Stimulated activated CD8-positive, alpha-beta memory T cell treated with anti-CD3 and anti-CD28 coated beads, Interleukin-2, amount 100 ng/mL, for 48 hours (primary cell): Measurements from ENCODE around the gene WIZ.

Source experiments
- DNase-seq, 2 donors: peaks; one replicate each; pipeline ENCODE4 v3.0.0-alpha.2; 2020; ENCODE audit warnings: low read depth in 2 of 2

The WIZ gene

DNA sequence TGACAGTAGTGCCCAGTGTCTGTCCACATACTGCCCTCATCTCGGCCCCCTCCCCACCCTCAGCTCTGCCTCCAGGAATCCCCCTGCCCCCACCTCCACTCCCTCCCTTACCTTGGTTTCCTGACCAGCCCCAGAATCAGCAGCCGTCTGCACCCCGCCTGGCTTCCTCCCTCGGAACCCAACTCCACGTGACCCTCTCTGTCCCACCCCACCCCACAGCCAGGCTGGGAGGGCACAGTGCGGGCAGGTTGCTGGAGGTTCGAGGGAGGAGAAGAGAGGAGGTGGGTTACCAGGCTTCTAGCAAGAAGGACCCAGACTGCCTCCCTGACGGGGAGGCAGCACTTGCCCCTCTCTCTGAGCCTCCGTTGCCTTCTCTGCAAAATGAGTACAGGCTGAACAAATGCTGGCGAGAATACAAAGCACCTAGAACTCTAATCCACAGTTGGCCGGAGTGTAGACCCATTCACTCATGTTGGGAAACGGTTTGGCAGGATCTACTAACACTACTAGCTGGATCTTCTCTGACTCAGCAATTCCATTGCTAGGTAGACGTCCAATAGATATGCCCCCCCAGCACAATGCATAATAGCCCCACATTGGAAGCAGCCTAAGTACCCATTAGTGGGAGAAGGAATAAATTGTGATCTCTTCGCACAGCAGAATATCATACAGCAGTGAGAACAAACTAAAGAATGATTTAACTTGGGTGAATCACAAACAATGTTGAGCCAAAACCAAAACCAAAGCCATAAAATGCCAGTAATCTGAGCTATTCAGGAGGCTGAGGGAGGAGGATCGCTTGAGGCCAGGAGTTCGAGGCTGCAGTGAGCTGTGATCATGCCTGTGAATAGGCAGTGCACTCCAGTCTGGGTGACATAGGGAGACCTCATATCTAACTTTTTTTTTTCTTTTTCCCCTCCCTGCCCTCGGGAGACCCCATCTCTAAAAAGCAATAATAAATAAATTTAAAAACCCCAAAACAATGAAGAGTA lies 14.9 kb upstream of the WIZ start, which contains the start of gene RASAL3:
Gene RASAL3 (minus strand): TSS at position 151 of the 992 bp plus-strand sequence. CDS start 186 bp downstream, outside the sequence.
- peak; percentile 55 to 61 for DNase-seq

DNA sequence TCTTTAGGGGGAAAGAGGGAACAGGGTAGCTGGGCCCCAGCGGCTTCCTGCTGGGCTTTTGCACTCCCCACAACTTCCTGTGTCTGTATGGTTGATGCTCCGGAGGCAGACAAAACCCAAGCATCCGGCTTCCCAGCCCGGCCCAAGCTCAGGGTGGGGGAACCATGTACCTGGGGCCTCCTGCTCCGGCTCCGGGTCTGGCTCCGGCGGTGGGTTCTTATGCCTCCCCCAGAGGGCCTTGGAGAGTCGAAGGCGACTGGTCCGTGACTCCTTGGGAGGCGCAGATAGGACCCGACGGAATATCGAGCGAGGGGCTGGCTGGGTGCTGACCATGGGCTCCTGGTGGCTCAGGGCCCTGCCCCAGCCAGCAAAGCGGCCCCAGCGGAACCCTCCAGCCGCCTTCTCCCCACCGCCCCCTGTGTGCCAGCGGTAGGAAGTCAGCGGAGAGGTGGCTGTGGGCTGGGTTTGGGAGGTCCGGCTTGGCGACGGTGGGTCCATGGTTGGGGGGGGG lies 14.2 kb upstream of the WIZ start:
- DNase-seq = peak; percentile 58 to 60

DNA sequence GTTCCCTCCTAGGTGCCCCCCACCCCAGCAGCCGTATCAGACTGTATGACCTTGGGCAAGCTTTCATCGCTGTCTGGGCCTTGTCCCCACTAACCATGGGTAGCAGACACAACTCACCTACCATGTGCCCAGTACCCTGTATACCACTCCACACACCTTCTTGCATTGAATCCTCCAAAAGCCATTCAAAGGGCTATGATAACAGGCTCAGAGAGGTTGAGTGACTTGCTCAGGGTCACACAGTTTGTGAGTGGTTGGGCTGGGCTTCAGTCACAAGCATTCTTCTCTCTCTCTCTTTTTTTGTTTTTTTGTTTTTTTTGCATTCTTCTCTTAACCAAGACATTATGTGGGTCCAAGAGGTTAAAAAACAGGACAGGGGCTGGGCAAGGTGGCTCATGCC lies 11.9 kb upstream of the WIZ start:
- DNase-seq = no peak

DNA sequence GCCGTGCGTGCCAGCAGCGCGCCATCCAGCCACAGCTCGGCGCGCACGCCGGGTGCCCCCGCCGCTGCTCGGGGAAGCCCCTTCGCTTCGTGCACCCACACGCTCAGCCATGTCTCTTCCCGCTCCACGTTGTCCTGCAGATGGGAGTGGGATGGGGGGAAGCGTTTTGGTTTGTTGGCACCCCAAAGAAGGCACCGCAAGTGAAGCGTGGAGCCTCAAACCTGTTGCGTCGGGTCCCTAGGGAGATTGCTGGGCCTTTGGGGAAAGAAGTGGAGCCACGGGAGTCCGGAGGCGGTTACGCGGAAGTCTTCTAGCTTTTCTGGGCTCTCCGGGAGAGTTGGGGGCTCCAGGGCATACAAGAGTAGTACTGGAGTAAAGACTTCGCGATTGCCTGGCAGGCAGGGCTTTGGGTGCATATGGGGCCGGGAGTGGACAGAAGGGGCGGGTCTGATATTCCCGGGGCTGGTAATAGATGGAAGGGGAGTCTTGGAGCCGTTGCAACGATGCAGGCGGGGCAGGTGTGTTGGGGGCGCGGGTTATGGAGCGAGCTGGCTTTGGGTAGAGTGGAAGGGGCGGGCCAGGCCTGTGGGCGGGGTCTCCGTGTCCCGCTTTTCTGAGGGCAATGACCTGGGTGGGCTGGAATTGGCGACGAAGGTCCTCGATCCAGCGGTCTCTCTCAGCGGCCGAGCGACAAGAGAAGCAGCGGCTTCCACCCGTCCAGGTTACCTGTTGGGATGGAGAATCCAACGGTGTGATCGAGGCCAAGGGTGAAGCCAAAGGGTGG lies 8.1 kb upstream of the WIZ start:
- no peak for DNase-seq

DNA sequence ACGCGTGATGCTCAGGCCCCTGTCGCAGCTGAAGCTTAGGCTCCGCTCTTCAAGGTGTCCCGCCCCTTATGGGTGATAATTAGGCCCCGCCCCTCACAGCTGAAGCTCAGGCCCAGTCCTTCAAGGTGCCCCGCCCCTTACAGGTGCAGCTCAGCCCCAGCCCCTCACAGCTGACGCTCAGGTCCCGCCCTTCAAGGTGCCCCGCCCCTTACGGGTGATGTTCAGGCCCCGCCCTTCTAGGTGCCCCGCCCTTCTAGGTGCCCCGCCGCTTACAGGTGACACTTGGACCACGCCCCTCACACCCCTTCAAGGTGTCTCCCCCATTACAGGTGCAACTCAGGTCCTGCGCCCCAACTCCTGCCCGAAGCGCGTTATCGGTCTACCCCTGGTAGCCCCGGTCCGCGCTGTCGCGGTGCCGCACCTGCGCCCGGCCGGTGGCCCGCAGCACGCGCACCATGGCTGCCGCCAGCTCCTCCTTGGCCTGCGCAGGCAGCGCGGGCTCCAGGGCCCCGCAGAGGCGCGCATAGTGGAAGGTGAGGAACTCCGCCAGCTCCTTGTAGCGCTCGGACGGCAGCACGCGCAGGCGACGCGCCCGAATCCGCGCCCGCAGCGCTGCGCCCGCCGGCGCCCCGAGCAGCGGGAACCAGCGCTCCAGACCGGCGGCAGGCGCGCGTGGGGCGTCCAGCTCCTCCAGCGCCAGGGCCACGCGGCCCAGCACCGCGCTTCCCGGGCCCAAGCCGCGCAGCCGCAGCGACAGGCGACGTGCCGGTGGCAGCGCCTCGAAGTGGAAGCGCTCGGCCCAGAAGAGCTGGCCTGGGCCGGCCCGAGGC lies 7.3 kb upstream of the WIZ start:
- DNase-seq = no peak

DNA sequence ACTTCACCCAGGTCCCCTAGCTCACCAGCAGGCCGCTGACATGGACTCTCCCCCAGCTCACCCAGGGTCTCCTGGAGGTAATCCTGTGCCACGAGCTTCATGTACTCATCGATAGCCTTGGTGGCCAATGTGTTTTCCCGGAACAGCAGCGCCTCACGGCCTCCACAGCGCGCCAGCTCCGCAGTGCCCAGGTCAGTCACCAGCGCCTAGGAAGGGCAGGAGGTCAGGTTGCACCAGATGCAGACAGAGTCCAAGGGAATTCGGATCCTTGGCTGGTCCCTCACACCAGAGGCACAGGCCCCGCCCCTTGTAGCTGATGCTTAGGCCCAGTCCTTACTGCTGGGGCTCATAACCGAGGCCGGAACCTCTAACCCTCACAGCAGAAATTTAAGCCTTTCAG lies 6.7 kb upstream of the WIZ start:
- DNase-seq = no peak

DNA sequence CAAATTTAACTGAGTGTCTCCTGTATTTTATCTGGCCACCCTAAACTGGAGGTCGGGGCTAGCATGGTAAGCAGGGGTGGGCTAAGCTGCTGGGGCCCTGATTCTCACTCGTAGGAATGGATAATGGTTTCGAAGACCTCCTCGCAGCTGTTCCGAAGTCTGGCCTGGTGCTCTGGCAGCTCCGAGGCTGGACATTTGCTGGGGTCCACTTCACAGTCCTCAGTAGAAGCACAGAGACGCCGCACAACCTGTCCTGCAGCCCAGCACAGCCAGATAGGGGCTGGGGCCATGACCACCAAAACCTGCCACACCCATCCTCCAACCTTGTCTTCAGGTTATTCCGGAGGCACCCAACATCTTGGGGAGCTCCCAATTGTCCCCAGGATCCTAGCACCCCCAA lies 6.2 kb upstream of the WIZ start:
- DNase-seq = no peak

DNA sequence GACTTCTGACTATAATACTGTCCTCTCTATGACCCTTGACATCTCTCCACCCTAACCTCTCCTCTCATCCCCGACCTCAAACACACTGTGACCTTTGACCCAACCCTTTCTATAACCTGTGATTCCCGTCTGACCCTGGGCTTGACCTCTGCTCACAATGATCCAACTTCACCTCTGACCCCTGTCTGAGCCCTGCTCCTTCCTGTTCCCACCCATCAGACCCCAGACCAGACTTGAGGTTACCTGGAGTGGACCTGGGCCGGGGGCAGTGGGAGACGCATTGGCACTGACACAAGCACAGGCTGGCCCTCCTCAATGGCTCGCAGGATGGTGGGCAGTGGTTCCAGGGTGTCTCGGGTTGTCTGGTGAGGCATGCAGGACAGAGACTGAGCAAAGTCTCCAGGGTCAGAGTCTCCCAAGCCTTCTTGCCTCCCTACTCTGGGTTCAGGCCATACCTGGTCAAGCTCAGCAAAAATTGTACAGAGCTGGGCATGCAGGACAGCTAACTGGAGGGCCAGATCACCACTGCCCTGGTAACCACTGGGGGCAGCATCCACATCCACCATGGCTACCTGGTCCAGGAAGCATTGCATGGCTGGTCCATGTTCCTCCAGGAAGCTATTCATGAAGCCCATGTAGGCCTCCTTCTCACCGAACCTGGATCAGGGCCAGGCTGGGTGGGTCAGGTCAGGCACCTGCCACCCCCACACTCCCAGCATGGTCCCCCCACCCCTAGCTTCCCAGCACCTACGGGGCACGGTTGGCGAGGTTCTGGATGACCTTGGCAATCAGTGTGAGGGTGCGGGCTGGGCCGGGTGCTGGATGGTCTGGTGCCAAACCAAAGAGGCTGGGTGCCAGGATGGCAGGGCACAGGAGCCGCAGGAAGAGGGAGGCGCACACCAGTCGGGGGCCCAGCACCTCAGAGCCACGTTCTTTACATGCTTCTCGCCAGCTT lies 4.4 kb upstream of the WIZ start:
- DNase-seq = no peak

DNA sequence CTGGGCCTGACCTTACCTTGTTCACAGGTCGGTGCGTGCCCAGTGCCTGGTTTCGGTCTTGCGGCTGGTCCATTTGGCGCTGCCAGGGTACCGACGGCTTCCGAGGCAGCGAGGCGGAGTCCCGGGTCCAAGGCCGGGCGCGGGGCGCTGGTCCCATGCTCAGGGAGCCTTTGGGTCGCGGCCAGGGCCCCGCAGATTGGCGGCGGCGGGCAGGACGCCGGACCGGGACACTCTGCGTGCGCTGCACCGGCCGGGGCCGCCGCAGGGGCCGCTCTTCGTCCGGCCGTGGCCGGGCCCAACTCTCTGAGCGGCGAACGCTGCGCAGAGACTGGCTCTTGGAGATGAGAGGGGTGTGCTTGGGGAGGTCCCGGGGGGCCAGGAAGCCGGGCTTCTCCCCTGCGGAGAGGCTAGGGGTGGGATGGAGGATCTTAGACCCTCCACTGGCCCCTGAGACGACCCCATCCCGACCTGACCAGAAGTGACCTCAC lies 3.4 kb upstream of the WIZ start:
- DNase-seq = no peak

DNA sequence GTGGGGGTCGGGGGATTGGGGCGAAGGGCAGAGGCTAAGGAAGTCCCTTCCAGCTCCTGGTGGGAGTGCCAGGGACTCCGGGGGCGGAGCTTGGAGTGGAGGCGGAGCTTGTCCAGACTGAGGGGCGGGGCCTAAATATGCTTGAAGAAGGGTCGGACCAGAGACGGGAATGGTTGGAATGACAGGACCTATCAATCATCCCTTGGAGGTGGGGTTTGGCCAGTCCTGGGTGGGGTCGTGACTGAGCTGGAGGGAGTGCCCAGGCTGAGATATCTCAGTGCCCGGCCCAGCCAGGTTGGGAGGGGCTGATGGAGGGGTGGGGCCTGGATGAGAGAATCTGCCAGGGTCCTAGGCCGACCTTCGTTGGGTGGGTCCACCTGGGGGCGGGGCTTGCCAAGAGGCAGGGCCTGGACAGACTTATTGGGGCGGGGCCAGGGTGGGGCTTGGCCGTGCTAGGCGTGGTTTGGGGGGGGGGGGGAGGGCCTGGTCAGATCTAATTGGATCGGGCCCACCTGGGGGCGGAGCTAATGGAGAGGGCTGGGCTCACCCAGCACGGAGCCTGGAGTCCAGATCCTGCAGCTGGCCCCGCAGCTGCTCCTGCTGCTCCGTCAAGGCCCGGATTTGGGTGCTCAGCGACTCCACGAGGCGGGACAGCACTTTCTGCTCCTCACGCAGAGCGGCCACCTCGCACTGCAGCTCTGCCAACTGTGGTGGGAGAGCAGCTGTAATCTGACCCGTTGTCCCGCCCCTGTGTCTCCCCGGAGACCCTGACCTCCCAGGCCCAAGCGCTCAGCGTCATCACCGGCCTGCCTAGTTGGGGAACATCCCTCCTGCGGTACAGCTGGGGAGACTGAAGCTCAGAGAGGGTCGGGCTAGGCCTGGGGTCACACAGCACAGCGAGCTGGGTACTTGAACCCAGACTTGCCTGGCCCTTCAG lies 2.6 kb upstream of the WIZ start:
- no peak for DNase-seq

DNA sequence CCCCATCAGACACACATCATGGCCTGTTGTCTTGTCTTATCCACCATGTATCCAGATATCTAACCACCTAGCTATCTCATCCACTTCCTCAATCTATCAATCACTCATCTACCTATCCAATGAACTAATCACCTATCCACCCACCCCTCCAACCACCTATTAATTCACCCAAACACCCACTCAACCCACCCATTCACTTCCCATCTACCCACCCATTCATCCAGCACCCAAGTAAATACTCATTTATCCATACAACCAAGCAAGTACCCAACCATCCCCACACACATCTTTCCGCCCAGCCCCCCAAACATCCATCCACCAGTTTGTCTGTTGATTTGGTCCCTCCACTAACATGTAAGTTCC lies 753 bp upstream of the WIZ start:
- no peak for DNase-seq

DNA sequence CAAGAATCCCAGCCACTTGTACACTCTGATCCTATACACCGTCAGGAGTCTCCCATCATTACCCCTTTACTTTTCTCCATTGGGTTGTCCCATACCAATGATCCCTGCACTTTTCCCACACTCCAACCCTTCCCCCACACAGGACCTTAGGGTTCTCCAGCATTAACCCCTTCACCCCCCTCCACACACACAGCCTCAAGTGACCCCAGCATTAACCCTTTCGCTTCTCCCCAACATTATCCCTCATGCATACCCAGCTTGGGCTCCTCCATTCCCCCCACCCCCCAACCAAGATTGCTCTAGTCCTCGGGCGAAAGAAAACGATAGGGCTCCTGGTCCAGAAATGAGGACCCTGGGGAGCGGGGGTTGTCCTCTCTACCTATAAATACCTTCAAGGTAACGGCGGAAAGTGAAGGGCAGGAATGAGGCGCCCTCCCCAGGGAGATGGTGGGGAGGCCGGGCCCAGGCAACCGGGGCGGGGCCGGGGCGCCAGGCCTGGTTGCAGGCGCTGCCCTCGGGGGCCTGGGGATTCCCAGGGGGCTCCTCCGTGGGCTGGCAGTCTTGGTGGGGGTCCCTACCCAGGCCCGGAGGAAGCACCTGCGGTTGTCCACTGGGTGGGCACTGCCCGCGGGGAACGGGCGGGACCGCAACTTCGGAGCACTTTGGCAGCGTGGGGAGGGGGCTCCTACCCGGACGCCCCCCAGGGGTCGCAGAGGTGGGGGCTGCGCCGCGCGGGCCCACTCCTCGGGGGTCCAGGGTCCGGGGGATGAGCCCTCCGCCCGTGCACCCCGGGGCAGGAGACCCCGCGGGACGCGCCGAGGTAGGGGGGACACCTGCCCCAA lies 757 bp downstream of the WIZ start:
- DNase-seq = no peak

DNA sequence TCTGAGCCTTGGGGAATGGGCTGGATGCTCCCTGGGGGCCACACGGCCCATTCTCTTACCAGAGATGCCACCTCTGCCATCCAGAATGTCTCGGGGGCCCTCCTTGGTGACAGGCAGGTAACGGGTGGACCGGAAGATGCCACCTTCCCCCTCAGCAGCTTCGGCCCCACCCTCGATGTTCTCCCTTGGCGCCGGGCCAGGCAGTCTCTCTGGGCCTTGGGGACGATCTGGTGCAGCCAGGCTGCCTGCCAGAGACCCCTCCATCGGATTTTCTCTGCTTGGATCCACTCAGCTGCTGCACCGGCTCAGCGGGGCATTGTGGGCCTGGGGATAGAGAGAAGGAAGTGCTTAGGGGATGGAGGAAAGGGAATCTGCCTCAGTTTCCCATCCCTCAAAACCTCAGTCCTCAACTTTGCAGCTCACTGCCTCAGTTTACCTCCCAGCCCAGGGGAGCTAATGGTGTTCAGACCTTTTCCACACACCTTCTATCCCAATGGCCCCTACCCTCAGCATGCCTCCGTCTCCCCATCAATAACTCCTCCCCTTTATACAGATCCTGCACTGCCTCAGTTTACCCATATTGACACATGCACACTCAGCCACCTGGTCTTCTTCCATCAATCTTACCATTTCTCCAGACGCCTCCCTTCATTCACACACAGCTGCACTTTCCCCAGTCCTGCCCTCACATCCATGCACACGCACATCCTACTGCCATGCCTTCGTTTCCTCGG lies 1.5 kb downstream of the WIZ start:
- no peak for DNase-seq

DNA sequence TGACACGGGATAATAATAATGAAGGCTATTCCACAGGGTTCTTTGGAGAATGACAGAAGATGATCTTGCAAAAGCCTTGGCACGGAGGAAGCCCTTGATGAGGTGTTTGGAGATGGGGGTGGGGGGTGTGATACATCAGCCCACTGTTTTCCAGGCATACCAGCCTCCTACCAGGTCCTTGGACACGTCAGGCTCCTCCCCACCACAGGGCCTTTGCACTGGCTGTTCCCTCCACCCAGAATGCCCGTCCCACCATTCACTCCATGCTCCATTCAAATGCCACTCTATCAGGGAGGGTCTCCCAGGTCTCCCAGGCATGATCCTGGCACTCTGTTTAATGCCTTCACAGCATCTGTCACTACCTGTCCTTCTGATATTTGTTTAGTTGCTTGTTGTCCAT lies 2.7 kb downstream of the WIZ start:
- DNase-seq = no peak

DNA sequence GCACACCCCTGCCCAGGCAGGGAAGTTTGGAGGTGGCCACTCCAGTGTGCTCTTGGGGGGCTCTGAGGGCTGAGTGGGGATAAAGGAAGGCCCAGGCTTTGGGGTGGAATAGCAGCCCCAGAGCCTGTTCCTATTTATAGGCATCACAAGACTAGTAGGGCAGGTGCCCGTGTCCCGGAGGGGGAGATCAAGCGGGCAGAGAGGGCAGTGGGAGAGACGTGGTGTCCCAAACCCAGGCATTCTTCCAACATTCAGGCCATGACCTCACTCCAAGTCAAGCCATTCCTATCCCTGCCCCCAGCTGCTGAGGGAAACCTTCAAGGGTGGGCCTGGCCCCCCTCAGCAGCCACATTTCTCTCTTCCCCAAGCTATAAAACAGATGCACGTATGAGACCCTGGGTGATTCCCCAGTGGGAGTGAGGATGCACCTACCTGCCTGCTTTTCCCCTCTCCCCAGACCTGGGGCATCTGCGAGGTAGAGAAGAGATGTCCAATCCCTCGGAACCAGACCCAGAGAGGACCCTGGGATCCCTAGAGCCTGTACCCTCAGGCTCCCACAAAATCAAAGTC lies 3.9 kb downstream of the WIZ start:
- DNase-seq = no peak

DNA sequence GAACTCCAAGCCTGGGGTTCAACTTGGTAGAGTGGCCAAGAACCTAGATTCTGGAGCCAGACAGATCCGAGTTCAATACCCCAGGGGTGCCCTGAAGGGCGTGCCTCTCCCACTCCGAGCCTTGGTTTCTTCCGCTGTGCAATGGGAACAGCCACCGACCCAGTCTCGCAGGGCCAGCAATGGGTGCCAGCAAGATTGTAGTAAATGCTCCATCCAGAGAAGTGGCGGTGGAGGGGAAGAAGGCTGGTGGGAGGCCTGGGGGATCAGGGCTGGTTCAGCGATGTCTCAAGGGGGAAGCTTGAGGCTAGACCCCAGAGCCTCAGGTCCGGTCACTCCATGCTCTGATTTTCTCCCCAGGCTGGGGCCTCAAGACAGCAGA lies 4.5 kb downstream of the WIZ start:
- no peak for DNase-seq

DNA sequence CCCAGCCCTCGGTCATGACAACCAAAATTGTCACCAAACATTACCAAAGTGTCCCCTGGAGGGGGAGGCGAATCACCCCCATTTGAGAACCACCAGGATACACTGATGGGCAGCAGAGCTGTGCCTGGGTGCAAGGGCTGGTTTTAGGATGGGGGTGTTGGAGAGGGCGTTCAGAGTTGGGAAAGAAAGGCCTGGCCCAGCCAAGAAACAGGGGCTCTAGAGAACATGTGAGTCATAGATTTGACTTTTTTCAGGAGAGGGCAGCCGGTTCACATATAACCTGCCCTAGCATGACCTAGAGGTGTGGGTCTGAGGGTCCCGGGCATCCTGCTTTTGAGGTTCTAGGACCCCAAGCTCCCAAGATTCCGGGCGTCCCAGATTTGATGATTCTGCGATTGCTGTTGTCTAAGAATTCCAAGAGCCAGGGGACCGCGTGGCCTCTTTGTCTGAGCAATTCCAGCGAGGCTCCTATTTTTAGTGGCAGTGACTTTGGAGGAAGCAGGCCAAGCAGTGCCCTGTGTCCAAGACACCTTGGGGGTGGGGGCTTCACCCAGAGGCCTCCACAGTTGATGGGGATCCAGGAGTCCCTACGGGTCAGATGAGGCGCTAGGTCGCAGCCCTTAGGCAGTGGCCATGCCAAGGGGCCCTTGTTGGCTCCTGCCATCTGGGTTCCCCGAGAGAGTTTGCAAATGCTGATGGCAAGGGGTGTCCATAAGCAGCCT lies 5.1 kb downstream of the WIZ start:
- no peak for DNase-seq
